Anterior cingulate cortex (tissue), 58 donors: ENCODE results near the gene SPANXN4.

ENCODE experiments used
- DNase-seq, 58 donors: peaks; one replicate each; lab custom pipeline; 2025; lab: John Stamatoyannopoulos, UW

Gene SPANXN4, protein sequence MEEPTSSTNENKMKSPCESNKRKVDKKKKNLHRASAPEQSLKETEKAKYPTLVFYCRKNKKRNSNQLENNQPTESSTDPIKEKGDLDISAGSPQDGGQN

DNA sequence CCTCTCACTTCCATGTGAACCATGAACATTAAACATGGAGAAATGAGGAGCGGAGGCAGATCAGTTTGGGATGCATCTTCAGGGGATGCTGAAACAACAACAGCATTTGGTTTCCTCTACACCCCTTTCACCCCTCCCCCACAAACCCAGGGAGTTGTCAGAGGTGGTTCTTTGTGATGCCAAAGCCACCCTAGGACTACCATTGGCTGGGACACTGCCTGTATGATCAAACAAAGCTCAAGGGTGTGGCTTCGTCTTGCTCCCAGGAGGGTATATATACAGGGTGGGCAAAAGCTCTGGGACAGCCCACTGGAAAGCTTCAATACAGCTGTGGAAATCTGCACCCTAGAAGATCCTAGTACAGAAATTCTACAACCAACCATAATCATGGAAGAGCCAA lies at the start of gene SPANXN4:
Gene SPANXN4, plus strand, starts transcription at position 301 of the 400 bp plus-strand sequence. Its CDS starts 87 bp downstream, at position 388.
- DNase-seq = no peak

DNA sequence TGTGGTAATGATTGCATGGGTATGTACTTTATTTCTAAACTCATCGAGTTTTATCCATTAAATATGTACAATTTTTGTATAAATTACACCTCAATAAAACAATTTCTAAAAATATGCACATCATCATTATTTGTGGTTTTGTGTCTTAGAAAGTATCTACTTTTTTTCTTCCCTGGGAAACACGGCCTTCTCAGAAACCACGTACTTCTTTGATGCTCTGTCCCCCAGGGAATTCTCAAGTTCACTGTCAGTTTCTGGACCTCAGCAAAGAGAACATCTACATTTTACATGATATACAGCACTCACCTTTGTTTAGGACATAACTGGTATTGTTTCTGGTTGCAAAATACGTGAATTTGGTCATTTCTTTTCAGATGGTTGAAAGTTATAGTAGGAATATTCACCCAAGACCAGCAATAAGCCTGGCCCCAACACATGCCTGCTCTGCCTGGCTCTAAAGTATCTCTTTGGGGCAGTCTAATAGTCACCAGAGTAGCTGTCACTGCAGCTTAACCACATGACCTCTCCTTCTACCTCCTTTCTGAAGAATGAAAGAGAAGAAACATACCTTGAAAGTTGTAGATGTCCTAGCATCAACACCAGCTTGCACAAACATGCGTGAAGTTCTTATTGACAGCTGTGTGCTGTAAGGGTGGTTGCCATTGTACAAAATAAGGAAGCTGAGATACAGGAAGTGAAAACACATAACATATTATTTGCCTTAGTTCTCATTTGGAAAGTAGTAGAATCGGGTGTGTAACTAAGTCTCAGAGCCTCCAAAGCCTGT lies 48.4 kb upstream of the SPANXN4 start:
- no peak for DNase-seq

DNA sequence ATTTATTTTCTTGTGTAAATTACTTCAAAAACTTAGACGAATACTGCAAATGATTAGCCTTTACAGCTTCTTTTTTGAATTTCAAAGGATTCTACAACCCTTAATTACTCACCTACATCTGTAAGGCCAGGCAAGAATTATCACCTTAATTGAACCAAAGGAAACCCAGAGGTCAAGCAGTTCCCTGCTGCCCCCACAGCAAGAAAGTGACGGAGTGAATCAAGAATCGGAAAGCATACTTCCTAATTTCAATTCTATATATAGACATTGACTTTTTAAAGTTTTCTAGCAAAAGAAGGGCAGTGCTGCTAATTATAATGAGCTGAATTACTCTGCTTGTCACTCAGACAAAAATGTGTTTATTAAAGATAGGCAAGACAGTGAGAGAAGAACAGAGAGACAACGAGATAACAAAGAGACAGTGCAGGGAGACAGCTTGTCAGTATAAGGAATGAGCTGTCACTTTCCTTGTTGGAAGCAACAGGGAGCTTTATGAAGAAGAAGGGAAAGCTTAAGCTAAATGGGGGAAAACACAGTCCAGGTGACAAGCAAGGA lies 47.5 kb upstream of the SPANXN4 start:
- DNase-seq = no peak

DNA sequence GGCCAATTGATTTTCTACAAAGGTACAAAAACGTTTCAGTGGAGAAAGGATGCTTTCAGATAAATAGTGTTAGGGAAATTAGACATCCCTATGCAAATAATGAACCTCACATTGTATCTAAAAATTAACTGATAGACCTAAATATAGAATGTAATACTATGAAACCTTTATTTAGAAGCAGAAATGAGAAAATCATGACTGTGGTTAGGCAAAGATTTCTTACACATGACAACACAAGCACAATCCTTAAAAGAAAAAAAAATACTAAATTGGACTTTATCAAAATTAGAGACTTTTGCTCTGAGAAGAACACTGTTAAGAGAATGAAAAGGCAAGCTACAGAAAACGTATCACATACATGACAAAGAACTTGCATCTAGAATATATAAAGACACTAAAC lies 43.0 kb upstream of the SPANXN4 start:
- no peak for DNase-seq

DNA sequence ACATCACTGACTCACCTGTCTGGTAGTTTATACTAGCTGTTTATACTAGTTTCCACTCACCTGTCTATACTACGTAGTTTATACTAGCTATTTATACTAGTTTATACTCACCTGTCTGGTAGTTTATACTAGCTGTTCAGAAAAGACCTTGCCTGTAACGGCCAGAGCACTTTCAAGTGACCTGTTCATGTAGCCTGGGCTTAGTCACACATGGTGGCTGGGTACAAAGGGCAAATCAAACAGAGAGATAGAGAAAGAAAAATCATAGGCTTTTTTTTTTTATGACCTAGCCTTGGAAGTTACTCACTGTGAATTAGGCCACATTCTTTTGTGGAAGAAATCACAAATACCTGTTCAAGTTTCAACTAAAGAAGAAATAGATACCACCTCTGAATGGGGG lies 30.7 kb upstream of the SPANXN4 start:
- no peak for DNase-seq

DNA sequence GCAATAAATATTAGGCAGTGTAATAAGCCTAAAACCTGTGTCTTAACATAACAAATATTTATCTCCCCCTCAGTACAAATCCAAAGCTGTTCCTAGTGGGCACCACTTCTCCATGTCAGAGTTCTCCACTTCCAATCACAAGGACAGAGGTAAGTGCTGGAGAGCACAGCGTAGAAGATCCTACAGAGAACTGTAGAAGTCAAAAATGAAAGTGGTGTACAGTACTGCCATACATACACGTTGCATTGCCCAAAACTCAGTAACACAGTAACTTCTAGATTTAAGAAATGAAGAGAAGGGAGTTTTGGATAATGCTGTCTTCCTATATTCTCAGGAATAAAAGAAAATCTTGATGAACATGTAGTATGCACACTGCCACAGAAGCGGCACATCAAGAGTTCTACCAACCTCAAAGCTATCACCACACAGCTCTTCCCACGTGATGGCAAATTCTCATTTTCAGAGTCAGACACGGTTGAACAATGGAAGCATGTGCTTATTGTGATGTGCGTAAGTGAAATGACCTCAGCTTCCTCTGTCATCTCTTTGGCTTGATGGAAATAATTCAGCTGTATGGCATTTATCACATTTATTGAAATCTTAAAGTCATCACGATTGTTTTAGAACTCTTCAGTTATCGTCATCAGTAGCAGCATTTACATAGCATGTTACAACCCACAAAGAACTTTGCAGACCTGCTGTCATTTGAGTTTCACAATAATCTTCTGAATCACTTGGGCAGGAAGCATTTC lies 27.1 kb upstream of the SPANXN4 start:
- DNase-seq = no peak

DNA sequence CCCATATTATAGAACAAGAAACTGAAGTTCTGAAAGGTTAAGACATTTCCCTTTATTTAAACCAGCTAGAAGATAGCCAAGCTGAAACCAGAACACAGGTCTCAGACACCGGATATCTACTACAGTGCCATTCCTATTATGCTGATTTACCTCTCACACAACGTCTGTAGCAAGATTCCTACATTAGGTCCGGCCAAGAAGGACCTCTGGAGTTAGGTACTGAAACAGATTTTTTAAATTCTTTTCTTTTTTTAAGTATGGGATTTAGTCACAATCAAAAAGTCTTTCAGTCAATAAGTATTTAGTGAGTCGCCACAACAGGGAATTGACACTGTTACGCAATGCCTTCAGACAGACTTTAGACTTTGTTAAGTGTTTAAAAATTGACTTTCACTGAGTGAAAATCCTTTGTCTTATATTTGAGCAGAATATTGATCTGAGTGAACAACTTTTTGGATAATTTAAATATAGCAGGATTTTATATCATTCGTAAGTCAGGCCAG lies 26.5 kb upstream of the SPANXN4 start:
- no peak for DNase-seq

DNA sequence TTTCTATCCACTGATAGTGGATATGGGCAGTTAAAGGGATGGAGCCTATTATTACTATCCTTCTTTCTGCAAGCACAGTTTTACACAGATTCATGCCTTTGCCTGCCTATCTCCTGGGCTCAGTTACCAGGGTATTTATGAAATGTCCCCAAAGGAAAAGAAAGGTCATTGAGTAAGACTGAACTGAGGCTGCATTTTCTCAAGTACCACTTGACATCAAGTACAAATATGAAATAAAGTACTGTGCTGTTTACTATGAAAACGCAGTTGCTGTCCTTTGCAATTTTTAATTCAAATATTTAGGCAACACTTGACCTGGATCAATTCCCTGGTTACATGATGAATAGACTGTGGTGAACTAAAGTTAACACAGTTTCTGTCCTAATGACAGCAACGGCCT lies 23.5 kb upstream of the SPANXN4 start:
- no peak for DNase-seq

DNA sequence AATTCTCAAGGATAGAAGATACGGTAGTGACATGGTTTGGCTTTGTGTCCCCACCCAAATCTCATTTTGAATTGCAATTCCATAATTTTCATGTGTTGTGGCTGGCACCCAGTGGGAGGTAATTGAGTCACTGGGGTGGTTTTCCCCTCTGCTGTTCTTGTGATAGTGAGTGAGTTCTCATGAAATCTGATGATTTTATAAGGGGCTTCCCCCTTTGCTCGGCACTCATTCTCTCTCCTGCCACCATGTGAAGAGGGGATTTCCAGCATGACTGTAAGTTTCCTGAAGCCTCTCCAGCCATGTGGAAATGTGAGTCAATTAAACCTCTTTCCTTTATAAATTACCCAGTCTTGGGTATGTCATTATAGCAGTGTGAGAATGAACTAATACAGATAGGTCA lies 8.5 kb upstream of the SPANXN4 start:
- no peak for DNase-seq

DNA sequence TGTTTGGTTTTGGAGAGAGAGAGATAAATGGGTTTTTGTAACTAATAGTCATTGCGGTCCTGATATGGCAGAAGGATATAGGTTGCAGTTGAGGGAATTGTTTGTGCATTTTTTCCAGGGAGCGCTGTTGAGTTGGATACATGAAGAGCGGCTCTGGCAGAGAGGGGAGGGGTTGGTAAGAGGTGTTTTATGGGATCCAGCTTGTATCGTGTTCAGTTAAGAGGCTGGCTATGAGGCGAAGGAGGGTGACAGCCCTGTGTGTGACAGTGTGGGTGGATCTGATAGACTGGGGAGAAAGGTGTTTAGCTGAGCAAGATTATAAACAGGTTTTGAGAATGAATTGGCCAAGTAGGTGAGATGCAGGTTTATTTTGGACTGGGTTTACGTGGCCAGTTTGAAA lies 1.5 kb downstream of the SPANXN4 start:
- no peak for DNase-seq

DNA sequence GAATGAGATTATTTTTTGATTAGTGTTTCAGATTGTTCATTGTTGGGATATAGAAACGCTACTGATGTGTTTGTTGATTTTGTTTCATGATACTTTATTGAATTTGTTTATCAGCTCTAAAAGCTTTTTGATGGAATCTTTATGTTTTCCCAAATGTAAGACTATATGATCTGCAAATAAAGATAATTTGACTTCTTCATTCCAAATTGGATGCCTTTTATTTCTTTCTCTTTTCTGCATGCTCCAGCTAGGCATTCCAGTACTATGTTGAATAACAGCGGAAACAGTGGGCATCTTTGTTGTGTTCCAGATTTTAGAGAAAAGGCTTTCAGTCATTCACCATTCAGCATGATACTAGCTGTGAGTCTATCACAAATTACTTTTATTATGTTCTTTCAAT lies 21.8 kb downstream of the SPANXN4 start:
- DNase-seq = no peak

DNA sequence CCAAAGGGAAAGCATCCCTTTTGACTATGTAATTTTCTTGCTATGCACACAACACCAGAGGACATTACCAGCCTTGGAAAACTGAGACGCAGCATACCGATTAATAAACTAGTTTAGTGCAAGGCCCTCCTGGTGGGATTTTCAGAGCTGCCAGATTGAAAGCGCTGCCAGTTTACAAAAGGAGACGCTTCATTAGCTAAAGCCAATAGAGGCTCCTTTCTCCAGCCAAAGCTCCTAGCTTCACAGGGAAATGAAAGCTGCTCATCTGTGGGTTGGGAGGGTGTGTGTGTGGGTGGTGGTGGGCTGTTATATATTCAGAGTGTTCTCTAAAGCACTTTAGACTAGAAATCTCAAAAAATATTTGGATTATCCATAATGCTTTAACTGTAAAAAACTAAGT lies 32.4 kb downstream of the SPANXN4 start:
- DNase-seq = peak in 14 of 58 donors; percentile 0 to 27 (median 1)

DNA sequence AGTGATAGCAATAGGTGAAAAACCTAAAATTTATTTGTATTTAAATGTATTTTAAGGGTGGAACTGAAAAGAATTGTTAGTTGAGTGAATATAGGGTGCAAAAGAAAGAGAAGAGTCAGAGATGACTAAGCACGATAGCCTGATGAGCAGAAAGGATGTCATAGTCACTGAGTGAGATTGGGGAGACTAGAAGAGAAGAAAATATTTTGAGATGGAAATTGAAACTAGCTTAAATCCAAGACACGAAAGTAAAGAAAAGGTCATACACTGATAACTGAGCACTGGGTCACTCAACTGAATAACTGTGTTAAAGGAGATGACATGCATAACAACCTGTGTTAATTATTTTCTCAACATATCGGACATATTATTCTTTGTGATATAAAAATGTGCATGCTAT lies 55.5 kb downstream of the SPANXN4 start:
- DNase-seq = no peak

DNA sequence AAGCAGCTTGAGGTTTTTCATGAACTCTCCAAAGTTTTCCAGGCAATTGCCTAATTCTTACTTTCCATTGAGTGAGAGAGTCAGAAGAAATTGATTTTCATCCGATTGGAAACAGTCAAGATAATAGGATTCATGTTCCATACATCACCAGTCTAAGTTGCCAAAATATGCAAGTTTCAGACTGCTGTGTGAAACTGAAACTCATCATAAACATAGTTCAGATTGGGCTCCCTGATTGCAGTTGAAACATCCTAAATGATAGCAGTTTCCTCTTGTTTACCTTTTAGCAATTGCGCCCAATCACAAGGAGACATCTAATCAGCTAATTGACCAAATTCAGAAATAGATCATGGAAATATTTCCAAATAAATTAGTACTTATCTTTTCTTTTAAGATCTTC lies 56.8 kb downstream of the SPANXN4 start:
- no peak for DNase-seq
